Ramos (cell line): ENCODE data around the gene RASSF3.
"Not testable (repeated sequence)": the region's sequence is repeated elsewhere in the genome, so short reads cannot be mapped to it uniquely, and the experiment has no call there.

Source experiments
- in situ Hi-C: fragments of 300-500 bp; cut with MboI; formaldehyde crosslinking; loops from one replicate; pipeline ENCODE4 v1.14.3; 2022; ENCODE audit warnings: low sequenced_read_pairs; ENCODE audit not compliant: unreplicated experiment

RASSF3 gene, protein sequence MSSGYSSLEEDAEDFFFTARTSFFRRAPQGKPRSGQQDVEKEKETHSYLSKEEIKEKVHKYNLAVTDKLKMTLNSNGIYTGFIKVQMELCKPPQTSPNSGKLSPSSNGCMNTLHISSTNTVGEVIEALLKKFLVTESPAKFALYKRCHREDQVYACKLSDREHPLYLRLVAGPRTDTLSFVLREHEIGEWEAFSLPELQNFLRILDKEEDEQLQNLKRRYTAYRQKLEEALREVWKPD

DNA sequence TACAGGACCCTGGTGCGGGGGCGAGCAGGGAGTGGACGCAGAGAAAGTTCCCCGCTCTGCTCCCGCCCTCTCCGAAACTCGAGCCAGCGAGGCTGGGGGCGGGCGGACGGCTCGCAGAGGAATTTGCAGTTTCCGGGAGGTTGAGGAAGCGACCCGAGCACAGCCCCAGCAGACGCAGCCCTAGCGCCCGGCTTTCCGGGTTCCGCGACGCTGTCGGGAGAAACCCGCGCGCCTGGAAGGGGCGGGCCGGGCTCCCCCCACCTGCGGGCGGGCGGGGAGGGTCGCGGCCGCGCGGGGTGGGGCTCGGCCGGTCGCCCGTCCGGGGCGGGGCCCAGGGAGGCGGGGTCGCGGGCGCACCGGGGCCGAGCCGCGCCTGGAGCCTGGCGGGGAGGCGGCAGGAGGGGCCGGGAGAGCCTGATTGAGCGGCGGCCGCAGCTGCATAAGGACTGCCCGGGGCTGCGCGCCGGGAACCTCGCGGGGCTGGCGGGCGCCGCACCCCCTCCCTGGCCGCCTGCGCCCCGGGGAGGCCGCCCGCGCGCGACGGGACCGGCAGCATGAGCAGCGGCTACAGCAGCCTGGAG, at the start of gene RASSF3:
Gene RASSF3, plus strand, starts transcription at position 417 of the 581 bp plus-strand sequence. Its CDS starts 138 bp downstream, at position 555.
- in situ Hi-C loops = no loop called here

DNA sequence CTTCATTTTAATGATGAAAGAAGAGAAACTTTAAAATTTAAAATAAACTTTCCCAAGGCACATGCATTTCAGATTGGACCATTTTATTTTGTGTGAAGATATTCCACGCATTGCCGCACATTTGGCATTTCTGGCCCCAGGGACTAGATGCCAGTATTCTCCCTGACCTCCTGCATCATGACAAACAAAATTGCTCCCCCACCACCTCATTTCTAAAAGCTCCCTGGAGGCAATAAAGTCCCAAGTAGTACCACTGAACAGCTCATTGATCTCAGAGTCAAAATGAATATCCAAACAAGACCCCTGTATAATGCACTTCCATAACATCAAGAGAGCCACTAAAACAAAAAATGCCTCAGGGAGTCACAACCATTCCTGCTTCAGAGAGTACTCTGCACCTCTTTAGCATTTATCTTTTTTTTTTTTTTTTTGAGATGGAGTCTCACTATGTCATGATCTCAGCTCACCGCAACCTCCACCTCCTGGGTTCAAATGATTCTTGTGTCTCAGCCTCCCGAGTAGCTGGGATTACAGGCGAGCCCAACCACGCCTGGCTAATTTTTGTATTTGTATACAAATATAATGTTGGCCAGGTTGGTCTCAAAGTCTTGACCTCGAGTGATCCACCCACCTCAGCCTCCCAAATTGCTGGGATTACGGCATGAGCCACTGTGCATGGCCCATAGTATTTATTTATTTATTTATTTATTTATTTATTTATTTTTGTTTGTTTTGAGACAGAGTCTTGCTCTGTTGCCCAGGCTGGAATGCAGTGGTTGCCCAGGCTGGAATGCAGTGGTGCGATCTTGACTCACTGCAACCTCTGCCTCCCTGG, 48.8 kb upstream of the RASSF3 start:
- in situ Hi-C loops = no loop called here

DNA sequence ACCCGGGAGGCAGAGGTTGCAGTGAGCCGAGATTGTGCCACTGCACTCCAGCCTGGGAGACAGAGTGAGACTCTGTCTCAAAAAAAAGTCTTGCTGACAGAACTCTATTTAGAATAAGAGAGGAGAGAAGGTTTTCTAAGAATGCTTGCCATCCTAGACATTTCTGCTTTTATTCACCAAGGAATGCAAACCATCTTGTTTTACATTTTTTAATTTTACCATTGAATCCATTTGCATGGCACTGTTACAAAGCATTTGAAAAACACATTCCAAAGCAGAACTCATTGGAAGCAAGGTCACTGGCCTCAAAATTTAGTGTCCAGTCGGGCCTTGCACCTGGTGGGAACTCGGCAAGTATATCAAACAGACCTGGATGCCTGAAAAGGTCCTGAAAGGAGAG, 44.2 kb upstream of the RASSF3 start:
- in situ Hi-C loops = no loop called here

DNA sequence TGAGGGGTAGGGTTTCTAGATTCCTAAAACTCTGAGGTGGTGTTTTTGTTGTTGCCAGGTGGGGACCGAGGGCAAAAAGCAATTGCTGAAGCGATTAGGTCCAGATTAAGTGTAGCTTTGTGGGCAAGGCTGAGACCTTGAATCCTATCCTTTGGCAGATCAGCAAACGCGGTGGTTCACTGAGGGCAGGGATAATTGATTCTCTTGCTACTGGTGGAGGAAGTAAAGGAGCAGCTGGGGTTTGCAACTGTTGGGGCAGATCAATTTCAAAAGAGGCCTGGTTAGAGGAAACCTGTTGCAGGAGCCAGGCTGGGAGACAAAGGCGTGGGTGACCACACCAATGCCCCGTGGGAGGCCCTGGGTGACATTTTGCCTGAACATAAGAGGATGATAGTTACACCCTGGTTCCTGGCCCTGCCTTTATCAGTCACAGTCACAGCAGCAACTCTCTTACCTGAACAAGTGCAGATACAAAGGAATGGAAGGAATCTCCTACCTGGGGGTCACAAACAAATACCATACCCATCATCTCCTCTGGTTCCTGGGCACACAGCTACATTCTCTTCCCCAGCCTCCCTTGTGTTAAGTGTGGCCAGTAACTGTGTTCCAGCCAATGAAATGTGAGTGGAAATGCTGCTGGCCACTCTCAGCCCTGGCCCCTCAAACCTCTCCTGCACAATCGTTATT, 43.3 kb upstream of the RASSF3 start:
- in situ Hi-C loops = no loop called here

DNA sequence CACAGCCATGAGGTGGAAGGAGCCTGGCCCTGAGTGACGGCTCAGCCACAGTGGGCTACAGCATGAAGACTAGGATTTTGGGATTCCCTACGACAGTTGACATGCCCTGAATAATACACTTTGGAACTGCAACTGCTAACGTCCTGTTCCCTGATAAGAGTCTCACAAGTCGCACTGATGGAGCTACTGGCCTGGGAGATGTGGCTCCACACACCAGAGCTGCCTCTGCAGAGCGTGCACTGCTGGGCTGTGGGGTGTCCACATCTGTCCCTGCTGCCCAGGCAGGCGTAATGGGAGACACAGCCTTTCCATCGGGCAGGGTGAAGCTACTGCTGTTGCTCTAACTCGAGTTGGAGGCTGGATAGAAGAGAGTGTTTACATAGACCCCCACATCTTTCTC, 42.7 kb upstream of the RASSF3 start:
- in situ Hi-C loops = no loop called here

DNA sequence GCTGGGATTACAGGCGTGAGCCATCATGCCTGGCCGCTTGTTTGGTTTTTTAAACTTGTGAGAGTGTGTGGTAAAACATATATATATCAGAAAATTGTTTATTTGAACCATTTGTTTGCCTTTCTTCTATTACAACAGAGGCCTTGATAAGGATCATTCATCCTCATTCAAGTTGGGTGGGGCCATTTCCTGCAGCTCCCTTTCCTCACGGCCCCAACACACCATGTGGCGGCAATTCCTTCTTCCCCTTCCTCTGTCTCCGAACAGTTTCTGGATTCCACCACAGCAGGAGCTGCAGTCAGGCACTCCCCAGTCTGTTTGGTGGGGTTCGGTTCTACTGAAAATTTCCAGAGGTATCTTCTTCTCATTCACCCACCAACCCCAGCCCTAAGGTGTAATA, 42.0 kb upstream of the RASSF3 start:
- in situ Hi-C loops = no loop called here

DNA sequence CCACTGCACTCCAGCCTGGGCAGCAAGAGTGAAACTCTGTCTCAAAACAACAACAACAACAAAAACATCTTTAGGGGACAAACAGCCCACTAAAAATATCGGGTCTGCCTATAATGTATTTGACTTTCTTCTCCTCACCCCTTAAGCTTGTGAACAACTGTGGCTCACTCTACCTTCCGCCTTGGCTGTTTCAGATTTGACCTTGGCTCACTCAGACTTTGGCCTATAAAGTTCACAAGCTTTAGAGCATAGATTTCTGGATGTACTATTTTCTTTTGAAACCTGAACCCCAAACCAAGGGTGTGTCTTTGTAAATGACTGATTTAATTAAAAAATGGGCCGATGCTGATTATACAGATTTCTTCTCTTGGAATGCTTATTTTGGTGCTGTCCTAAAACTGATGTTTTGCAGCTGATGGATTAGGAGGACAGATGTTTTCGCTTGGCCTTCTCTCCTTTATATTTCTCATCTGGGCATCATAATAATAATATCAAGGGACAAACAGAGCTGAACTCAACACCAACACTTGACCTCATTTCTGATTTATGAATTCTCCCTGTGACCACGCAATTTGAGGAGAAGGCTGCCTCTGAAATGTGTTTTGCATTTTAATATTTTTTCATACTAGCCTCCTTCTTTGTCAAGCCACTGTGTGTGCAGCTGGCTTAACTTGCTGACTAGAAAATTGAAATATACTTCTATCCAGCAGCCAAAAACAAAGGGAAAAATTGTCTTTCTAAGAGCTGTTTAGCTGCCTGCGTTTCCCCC, 40.2 kb upstream of the RASSF3 start:
- in situ Hi-C loops = no loop called here

DNA sequence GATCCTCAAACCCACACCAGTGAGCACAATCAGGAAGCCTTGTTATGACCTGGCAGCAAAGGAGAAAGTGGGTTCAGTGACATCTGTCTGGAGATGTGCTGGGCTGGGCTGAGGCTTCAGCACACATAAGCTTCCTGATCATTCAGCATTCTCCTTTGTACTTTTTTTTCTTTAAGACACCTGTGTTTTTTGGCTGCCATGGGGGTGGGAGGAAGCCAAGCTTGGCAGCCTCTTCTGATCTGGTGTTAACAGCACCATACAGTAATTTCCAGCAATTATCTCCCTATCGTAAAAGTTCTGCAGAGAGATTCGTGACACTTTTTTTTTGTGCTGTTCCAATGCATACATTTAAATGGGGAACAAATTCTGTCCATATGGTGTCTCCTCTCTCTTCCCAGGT, 38.9 kb upstream of the RASSF3 start:
- in situ Hi-C loops = no loop called here

DNA sequence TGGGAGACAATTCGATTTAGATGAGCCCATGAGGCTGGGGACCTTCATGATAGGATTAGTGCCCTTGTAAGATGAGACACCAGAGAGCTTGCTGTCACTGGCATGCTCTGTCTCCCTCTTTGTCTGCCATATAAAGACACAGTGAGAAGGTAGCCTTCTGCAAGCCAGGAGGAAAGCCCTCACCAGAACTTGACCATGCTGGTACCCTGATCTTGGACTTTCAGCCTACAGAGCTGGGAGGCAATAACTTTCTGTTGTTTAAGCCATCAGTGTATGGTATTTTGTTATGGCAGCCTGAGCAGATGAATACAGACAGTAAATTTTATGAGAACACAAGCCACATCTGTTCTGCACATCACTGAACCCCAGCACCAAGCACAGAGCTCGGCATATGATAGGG, 38.1 kb upstream of the RASSF3 start:
- in situ Hi-C loops = no loop called here

DNA sequence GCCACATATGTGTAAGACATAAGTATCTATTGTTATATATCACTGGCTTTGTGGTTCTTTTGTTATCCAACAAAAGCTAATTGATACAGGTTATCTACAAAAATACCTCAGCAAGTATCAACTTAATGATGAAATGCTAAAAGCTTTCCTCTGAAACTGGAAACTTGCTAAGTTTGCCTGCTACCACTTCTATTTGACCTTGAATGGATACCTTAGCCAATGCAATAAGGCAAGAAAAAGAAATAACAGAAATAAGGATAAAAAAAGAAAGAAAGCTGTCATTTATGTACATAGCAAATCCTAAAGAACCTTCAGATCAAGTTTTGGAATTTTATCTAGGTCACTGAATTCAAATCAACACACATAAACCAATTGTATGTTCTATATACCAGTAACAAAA, 35.5 kb upstream of the RASSF3 start:
- in situ Hi-C loops = no loop called here

DNA sequence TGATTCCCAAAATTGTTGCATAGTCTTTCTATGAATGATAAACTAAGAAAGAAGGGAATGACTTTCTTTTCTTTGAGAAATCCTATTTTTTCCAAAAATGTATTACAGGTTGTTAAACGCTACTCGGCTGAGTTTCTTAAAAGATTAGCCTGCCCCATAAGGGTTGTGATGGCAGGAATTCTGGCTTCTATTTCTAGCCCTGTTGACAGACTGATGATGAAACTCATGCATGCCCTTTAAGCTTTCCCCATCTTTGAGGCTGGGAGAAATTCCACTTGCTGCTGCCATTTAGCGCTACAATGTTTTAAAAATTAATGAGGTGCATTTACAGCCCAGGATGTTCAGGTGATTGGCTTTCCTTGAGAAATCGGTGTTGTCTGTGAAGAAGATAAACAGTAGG, 33.2 kb upstream of the RASSF3 start:
- in situ Hi-C loops = no loop called here

DNA sequence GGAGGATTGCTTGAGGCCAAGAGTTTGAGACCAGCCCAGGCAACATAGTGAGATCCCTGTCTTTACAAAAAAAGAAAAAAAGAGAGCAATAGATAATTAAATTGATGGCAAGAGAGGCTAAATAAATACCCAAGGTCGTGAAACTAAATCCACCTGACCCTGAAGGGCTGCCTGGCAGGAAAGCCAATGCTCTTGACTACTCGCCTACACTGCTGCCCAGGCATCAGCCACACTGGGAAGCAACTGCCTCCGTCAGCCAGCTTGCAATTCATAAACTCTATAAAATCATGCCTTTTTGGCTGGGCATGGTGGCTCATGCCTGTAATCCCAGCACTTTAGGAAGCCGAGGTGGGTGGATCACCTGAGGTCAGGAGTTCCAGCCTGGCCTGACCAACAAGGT, 31.7 kb upstream of the RASSF3 start:
- in situ Hi-C loops = no loop called here

DNA sequence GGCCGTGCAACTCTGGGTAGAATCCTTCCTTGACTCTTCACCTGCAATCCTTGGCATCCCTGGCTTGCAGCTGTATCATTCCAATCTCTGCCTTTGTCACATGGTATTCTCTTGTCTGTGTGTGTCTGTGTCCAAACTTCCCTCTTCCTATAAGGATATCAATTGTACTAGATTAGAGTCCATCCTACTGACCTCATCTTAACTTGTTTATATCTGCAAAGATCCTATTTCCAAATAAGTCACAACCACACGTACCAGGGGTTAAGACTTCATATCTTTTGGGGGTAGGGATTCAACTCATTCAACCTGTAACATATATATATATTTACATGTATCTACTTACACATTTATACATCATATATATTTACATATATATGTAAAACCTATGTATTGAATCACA, 29.6 kb upstream of the RASSF3 start:
- in situ Hi-C loops = no loop called here

DNA sequence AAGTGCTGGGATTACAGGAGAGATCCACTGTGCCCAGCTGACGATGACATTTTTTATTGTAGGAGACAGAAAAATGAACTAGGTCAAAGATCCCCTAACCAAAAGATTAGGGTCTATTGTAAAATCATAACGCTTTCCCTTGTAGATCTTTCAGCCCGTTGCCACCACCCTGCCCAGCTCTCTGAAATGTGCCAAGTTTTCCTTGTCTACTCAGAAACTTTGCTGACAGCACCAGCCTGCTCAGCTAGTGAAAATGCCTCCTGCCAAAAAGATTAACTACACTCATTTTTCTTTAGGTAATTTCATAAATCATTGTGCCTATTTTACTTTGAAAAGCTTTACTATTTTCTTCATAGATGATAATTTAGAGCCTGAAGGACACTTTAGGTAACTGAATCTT, 28.2 kb upstream of the RASSF3 start:
- in situ Hi-C loops = no loop called here

DNA sequence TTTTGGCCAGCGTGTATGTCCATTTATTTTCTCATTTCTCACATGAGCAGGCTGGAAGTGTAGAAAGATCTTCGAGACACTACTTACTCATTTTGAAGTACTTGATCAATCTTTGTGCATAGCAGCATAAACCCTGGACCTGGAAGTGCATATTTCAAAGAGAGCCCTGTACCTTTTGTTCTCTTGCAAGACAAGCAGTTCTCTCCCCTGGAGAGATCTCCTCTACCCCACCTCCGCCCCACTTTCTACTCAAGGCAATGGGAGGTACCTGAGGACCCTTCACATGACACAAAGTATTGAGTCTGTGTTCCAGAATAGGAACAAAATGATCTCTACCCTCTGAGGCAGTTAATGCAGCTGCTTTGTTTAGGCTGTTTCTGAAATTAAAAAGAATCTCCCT, 27.4 kb upstream of the RASSF3 start:
- in situ Hi-C loops = no loop called here

DNA sequence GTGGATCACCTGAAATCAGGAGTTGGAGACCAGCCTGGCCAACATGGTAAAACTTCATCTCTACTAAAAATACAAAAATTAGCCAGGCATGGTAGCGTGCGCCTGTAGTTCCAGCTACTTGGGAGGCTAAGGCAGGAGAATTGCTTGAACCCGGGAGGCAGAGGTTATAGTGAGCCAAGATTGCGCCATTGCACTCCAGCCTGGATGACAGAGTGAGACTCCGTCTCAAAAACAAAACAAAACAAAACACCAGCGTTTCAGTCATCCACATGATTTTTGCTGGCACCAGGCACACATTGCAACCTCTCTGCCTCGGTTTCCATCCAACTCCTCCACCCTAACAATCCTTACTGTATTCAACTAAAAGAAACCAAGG, 26.9 kb upstream of the RASSF3 start:
- in situ Hi-C loops = not testable (repeated sequence)

DNA sequence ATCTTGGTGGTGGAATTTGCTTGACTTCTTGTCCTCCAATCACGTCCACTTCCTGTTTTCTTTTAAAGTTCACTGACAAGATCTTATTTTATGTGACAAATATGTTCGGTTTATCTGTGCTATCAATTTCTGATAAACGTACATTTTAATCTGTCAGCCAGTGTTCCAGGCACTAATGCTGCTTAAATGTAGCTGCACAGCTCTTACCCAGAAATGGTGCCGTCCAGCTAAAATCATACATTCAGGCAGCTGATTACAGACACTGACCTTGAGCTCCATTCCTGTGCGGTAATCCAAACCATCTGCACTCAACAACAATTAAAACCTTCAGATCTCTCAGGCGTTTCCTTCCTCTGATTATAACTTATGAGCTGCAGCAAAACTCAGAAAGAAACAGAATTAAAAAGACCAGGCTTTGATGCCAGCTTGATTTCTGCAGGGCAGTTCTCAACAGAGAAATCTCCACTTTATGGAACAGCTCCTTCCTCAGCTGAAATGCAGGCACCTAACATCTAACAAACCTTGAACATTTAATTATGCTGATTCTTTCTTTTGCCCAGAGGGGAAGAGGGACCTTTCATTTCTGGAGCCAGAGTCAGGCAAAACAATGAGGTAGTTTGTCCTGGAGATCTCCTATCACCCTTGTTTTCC, 26.4 kb upstream of the RASSF3 start:
- in situ Hi-C loops = no loop called here

DNA sequence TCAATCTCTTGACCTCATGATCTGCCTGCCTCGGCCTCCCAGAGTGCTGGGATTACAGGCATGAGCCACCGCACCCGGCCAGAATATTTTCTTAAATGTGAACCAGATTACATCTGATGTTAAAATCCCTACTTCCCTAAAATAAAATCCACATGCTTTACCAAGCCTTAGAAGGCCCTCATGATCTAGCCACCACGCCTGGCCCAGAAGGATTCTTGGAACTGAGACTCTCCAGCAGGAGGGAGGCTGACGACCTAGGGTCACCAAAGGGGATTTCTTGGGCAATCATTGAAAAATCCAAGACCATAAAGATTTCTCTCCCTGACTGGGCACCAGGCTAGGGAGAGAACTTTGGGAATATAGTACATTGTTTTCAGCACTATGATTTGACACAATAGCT, 25.2 kb upstream of the RASSF3 start:
- in situ Hi-C loops = no loop called here

DNA sequence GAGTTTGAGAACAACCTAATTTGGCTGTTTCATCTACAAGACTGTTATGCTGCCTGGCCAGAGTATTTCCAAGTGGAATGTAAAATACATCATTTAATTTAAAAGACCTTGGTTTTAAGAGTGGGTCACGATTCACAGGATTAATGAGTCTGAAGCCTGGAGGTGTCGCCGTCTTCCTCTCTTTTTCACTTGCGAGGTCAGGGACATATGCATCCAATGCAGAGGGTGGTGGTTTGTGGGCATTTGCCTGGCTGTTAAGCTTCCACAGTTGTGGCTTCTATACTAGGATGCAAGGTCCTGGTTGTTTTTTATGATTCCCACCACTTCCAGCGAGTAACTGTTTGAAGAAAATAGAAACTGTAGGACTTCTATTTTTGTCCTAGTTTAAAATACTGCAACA, 22.8 kb upstream of the RASSF3 start:
- in situ Hi-C loops = no loop called here

DNA sequence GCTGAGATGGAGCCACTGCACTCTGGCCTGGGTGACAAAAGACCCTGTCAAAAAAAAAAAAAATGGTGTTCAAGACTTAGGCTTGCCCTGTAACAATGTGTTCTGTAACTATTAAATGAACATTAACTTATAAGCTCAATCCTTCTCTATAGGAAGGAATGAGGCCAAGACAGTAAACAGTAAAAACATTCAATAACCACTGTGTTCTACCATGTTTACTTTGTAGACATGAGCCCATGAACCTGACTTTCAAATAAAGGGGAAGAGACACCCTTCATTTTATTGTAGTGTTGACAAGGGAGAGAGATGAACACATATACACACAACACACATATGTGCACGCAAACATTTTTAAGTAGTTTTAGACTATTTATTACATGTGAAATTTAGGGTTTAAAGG, 20.1 kb upstream of the RASSF3 start:
- in situ Hi-C loops = no loop called here
